Anterior cingulate cortex (tissue), 58 donors: ENCODE measurements around the gene DPYSL4.
A peak's percentile ranks its signal among the peaks of the same experiment; 100 is the strongest.

Source experiments
- DNase-seq, 58 donors: peaks; one replicate each; lab custom pipeline; 2025; lab: John Stamatoyannopoulos, UW

DPYSL4 gene

GRCh38 chr10:132250481-132251475 is 64.0 kb downstream of the DPYSL4 start:
- DNase-seq = no peak

- no peak for DNase-seq
Observed at GRCh38 chr10:132251928-132252327, 65.2 kb downstream of the DPYSL4 start.

GRCh38 chr10:132252412-132252811 is 65.7 kb downstream of the DPYSL4 start:
- no peak for DNase-seq

- DNase-seq = peak in 1 of 58 donors; percentile 25
Observed at GRCh38 chr10:132253092-132253687, 66.4 kb downstream of the DPYSL4 start.

- no peak for DNase-seq
Observed at GRCh38 chr10:132254841-132255240, 68.1 kb downstream of the DPYSL4 start.
